Endothelial cell of umbilical vein (primary cell): ENCODE results near the gene TESK2. TPM values are rescaled to one million over a fixed set of nuclear protein-coding genes. Genes with fewer than 3 reads are reported as not detected.

Experiments
- BruUV-seq: library from RNA; stranded (reverse); fragments of 400-500 nt; replicated peaks from 2 replicates; lab custom pipeline; 2021; lab: Mats Ljungman, UMichigan
- CTCF ChIA-PET: fragments of 300-600, 350-600 bp; sonication (Branson Sonifier 250); formaldehyde crosslinking; loops from one replicate; lab custom pipeline; 2021; ENCODE audit warnings: antibody characterized with exemption, inconsistent platforms; lab: Charles Lee
- POLR2A ChIA-PET: fragments of 300-600, 350-600 bp; sonication (Branson Sonifier 250); formaldehyde crosslinking; loops from one replicate; lab custom pipeline; 2021; ENCODE audit warnings: antibody characterized with exemption, inconsistent platforms; lab: Charles Lee
- DNase-seq: peaks from one replicate; pipeline ENCODE4 v3.0.0-alpha.2; 2011; ENCODE audit warnings: low read depth, low spot score
- FAIRE-seq: peaks from 2 replicates; lab custom pipeline; 2011; peaks lifted over from hg19 to GRCh38; lab: Jason Lieb, UNC
- H2AFZ ChIP-seq: 2 replicates; pipeline ENCODE4 v1.6.0; 2012; ENCODE audit warnings: low read depth, low read length, control low read depth, inconsistent platforms
- H3K27ac ChIP-seq: 2 replicates; pipeline ENCODE4 v1.5.1; 2011; ENCODE audit warnings: low read depth, mild to moderate bottlenecking, control low read depth, low read length, moderate library complexity; ENCODE audit not compliant: insufficient read depth
- H3K27me3 ChIP-seq, 2 experiments: 2 replicates each; pipeline versions ENCODE4 v1.6.0 to v1.6.1; 2011; ENCODE audit warnings: low read length in 2 of 2, mixed read lengths in 1 of 2; ENCODE audit not compliant: control insufficient read depth in 2 of 2, insufficient read depth in 2 of 2
- H3K36me3 ChIP-seq, 2 experiments: 2 replicates in 1 of 2; 3 replicates in 1 of 2; pipeline ENCODE4 v1.5.1; 2011; ENCODE audit warnings: low read length in 2 of 2, mild to moderate bottlenecking in 1 of 2, moderate library complexity in 1 of 2; ENCODE audit not compliant: control insufficient read depth in 2 of 2, insufficient read depth in 2 of 2; ENCODE audit errors: extremely low read depth in 1 of 2
- H3K4me1 ChIP-seq: 3 replicates; pipeline ENCODE4 v1.5.1; 2011; ENCODE audit warnings: mild to moderate bottlenecking, low read length; ENCODE audit not compliant: control insufficient read depth, insufficient read depth; ENCODE audit errors: extremely low read depth
- H3K4me2 ChIP-seq: 2 replicates; pipeline ENCODE4 v1.6.1; 2011; ENCODE audit warnings: low read length, control low read depth, mixed read lengths; ENCODE audit not compliant: insufficient read depth
- H3K4me3 ChIP-seq, 3 experiments: fragments of 200-600 bp in 1 of 3; sonication (generic), shearing (Covaris generic) in 1 of 3; replicated peaks in 1 of 3; 2 replicates each; pipeline ENCODE4 v1.5.1; 2011 to 2016; ENCODE audit warnings: control low read depth in 3 of 3, low read length in 3 of 3, mild to moderate bottlenecking in 2 of 3, inconsistent platforms in 1 of 3, low read depth in 1 of 3, moderate library complexity in 1 of 3; ENCODE audit not compliant: insufficient read depth in 1 of 3
- H3K79me2 ChIP-seq: 2 replicates; pipeline ENCODE4 v1.6.0; 2012; ENCODE audit warnings: low read length, inconsistent platforms; ENCODE audit not compliant: control insufficient read depth, insufficient read depth
- H3K9ac ChIP-seq: replicated peaks from 2 replicates; pipeline ENCODE3; 2011; ENCODE audit warnings: low read length, control low read depth; ENCODE audit not compliant: insufficient read depth; ENCODE audit errors: extremely low read depth
- H3K9me1 ChIP-seq: replicated peaks from 3 replicates; pipeline ENCODE4 v1.6.0; 2011; ENCODE audit warnings: mild to moderate bottlenecking, low read length; ENCODE audit not compliant: control insufficient read depth, insufficient read depth; ENCODE audit errors: extremely low read depth
- H3K9me3 ChIP-seq: replicated peaks from 2 replicates; pipeline ENCODE4 v1.5.1; 2012; ENCODE audit warnings: low read length, inconsistent platforms; ENCODE audit not compliant: control insufficient read depth, insufficient read depth
- H4K20me1 ChIP-seq: replicated peaks from 2 replicates; pipeline ENCODE3; 2011; ENCODE audit warnings: mild to moderate bottlenecking, low read length; ENCODE audit not compliant: control insufficient read depth, insufficient read depth; ENCODE audit errors: extremely low read depth
- EZH2 ChIP-seq: IDR thresholded peaks from 2 replicates; pipeline ENCODE4 v1.6.1; 2012; ENCODE audit warnings: borderline replicate concordance, low read depth, mild to moderate bottlenecking, moderate library complexity, low read length, inconsistent platforms; ENCODE audit not compliant: severe bottlenecking
- JUN ChIP-seq: IDR thresholded peaks from 2 replicates; pipeline ENCODE4 v1.6.1; 2011; ENCODE audit warnings: borderline replicate concordance, low read depth; ENCODE audit not compliant: insufficient read length, insufficient read depth
- MYC ChIP-seq: IDR thresholded peaks from one replicate; pipeline ENCODE4 v1.6.1; 2011; ENCODE audit warnings: mild to moderate bottlenecking, low read depth, low read length
- POLR2A ChIP-seq: IDR thresholded peaks from 2 replicates; pipeline ENCODE4 v1.6.1; 2012; ENCODE audit warnings: low read depth, mild to moderate bottlenecking, control low read depth, low read length
- POLR2AphosphoS5 ChIP-seq: IDR thresholded peaks from 2 replicates; pipeline ENCODE4 v1.6.1; 2012; ENCODE audit warnings: low read depth, mild to moderate bottlenecking, control low read depth, low read length, moderate library complexity; ENCODE audit not compliant: insufficient read depth
- dilution Hi-C: fragments of 300-500 bp; cut with MboI; formaldehyde crosslinking; loops from one replicate; pipeline ENCODE4 v1.15.0; 2019; ENCODE audit warnings: low sequenced_read_pairs; ENCODE audit not compliant: extremely low pct_ligation_motif_present
- intact Hi-C: fragments of 100-400 bp; cut with micrococcal nuclease; formaldehyde crosslinking; loops from one replicate; pipeline ENCODE4 v1.10.0; 2022
- polyA plus RNA-seq, 4 experiments: library from polyadenylated mRNA; depleted of rRNA in 3 of 4; stranded (reverse) in 3 of 4; unstranded in 1 of 4; fragments of >200 nt; gene quantifications; 2 replicates each; pipeline versions ENCODE4 v1.2.1 to v1.2.3, GENCODE V29; 2011 to 2012; ENCODE audit warnings: missing spikeins in 1 of 4
- total RNA-seq: library from RNA; stranded (reverse); gene quantifications from 2 replicates; pipeline ENCODE4 v1.2.3, GENCODE V29; 2021
- TF ChIP-seq, protein P1 (sequence below), 2 donors: IDR thresholded peaks; 1 replicate in 1 of 2; 2 replicates in 1 of 2; pipeline ENCODE4 v1.5.1; 2011; ENCODE audit warnings: low read length in 2 of 2, mild to moderate bottlenecking in 2 of 2, moderate library complexity in 2 of 2, control low read depth in 1 of 2, inconsistent platforms in 1 of 2, low read depth in 1 of 2; ENCODE audit not compliant: insufficient read depth in 1 of 2; ENCODE audit errors: extremely low read depth in 1 of 2
- TF ChIP-seq, protein P2 (sequence below): IDR thresholded peaks from 2 replicates; pipeline ENCODE4 v1.6.1; 2011; ENCODE audit not compliant: insufficient read depth, insufficient read length

The TESK2 gene
- total and polyA plus RNA-seq, 2 donors (not counting 3 experiments of a cell fraction or from before 2014, with no cell fraction given): 2.1 to 2.6 TPM

DNA sequence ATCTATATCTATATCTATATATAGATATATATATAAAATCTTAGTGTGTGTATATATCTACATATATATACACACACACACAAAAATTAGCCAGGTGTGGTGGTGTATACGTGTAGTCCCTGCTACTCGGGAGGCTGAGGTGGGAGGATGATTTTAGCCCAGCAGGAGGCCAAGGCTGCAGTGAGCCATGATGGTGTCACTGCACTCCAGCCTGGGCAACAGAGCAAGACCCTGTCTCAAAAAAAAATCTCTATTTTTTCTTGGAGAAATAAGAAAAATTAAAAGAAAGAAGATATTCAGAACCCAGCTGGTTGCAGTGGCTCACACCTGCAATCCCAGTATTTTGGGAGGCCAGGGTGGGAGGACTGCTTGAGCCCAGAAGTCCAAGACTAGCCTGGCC is 85.3 kb downstream of the TESK2 start:
- CTCF ChIA-PET: interaction anchor here (1.1 kb wide), 1 partner anchor 46 kb away, joined by 3 read pairs; no protein-coding TSS in a partner anchor
- intact Hi-C loops: no loop called here
- FAIRE-seq: no peak

More for the DNA sequence above, 85.3 kb downstream of the TESK2 start:
- Histone ChIP-seq H3K4me3 (no peak overlapping the region), H3K27ac (no peak overlapping the region), H3K79me2 (no peaks in the 10 kb centered on the region), H3K4me1 (no peaks in the 10 kb centered on the region), H3K4me2 (no peak overlapping the region), H3K9me3 (no peaks in the 10 kb centered on the region), H4K20me1 (no peaks in the 10 kb centered on the region), H3K36me3 (no peaks in the 10 kb centered on the region), H2AFZ (no peak overlapping the region), H3K9me1 (no peaks in the 10 kb centered on the region), H3K9ac (no peak overlapping the region), H3K27me3 (no peaks in the 10 kb centered on the region)
- no TSS peak for BruUV-seq
- dilution Hi-C loops: no loop called here
- no peak for DNase-seq
- POLR2A ChIA-PET: no interaction called here
- no peak for TF ChIP-seq POLR2A
- no peak for TF ChIP-seq JUN
- TF ChIP-seq, protein P1, sequence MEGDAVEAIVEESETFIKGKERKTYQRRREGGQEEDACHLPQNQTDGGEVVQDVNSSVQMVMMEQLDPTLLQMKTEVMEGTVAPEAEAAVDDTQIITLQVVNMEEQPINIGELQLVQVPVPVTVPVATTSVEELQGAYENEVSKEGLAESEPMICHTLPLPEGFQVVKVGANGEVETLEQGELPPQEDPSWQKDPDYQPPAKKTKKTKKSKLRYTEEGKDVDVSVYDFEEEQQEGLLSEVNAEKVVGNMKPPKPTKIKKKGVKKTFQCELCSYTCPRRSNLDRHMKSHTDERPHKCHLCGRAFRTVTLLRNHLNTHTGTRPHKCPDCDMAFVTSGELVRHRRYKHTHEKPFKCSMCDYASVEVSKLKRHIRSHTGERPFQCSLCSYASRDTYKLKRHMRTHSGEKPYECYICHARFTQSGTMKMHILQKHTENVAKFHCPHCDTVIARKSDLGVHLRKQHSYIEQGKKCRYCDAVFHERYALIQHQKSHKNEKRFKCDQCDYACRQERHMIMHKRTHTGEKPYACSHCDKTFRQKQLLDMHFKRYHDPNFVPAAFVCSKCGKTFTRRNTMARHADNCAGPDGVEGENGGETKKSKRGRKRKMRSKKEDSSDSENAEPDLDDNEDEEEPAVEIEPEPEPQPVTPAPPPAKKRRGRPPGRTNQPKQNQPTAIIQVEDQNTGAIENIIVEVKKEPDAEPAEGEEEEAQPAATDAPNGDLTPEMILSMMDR (IDR thresholded peaks at IDR 0.05; ENCODE audit: extremely low read depth in 1 of 2, insufficient read depth in 1 of 2, low read depth in 1 of 2, low read length in 2 of 2): no peak
- no peak for TF ChIP-seq POLR2AphosphoS5
- TF ChIP-seq, protein P2, sequence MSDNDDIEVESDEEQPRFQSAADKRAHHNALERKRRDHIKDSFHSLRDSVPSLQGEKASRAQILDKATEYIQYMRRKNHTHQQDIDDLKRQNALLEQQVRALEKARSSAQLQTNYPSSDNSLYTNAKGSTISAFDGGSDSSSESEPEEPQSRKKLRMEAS: no peak
- no peak for TF ChIP-seq EZH2
- no peak for TF ChIP-seq MYC
